Suprapubic skin (tissue), 4 donors: ENCODE results near the gene LRP1-AS. TPM values are rescaled to one million over a fixed set of nuclear protein-coding genes. Genes with fewer than 3 reads are reported as not detected.

Experiments used
- DNase-seq, 2 donors: peaks; one replicate each; pipeline ENCODE4 v3.0.0-alpha.2; 2019; ENCODE audit warnings: low spot score in 2 of 2
- H3K27ac ChIP-seq: fragments of 200-600 bp; sonication (generic); one replicate; pipeline ENCODE4 v1.5.1; 2019
- H3K27me3 ChIP-seq: fragments of 200-600 bp; sonication (generic); one replicate; pipeline ENCODE4 v1.5.1; 2019
- H3K36me3 ChIP-seq: fragments of 200-600 bp; sonication (generic); one replicate; pipeline ENCODE4 v1.5.1; 2019
- H3K4me1 ChIP-seq: fragments of 200-600 bp; sonication (generic); one replicate; pipeline ENCODE4 v1.5.1; 2019
- H3K4me3 ChIP-seq: fragments of 200-600 bp; sonication (generic); one replicate; pipeline ENCODE4 v1.5.1; 2019; ENCODE audit warnings: mild to moderate bottlenecking
- H3K9me3 ChIP-seq: fragments of 200-600 bp; sonication (generic); one replicate; pipeline ENCODE4 v1.5.1; 2019
- CTCF ChIP-seq, 2 donors: fragments of 200-600 bp in 1 of 2; fragments of 450-650 bp in 1 of 2; sonication (generic) in 1 of 2; IDR thresholded peaks; one replicate each; pipeline ENCODE4 v1.5.1; 2016 to 2019; ENCODE audit warnings: antibody characterized with exemption in 2 of 2, mild to moderate bottlenecking in 1 of 2, moderate library complexity in 1 of 2
- EP300 ChIP-seq: sonication (generic); formaldehyde crosslinking; IDR thresholded peaks from one replicate; pipeline ENCODE4 v1.6.1; 2017; ENCODE audit warnings: antibody characterized with exemption
- POLR2A ChIP-seq, 2 donors: fragments of 450-650 bp; IDR thresholded peaks; one replicate each; pipeline ENCODE4 v1.6.1; 2017; ENCODE audit warnings: antibody characterized with exemption in 2 of 2, mild to moderate bottlenecking in 2 of 2, moderate library complexity in 2 of 2
- POLR2AphosphoS5 ChIP-seq, 3 donors: sonication (generic); formaldehyde crosslinking; IDR thresholded peaks; one replicate each; pipeline ENCODE4 v1.6.1; 2017; ENCODE audit warnings: antibody characterized with exemption in 3 of 3
- WGBS: methylation state at CpG from one replicate; pipeline ENCODE4 v1.1.5; 2018; 5-methylcytosine and 5-hydroxymethylcytosine counted together
- total RNA-seq, 4 donors: library from RNA; depleted of rRNA; stranded (reverse); fragments of >200 nt; gene quantifications; one replicate each; pipeline ENCODE4 v1.1.0, GENCODE V29; 2016

LRP1-AS gene
- total RNA-seq, 4 donors from 2014 or later = not detected

- TF ChIP-seq POLR2AphosphoS5 (IDR thresholded peaks at IDR 0.05) = no peak
- no peak for TF ChIP-seq POLR2A (IDR thresholded peaks at IDR 0.05)
- TF ChIP-seq EP300 = no peak
- no peak for TF ChIP-seq CTCF (IDR thresholded peaks at IDR 0.05)
- H3K27me3 ChIP-seq = no peaks in the 10 kb centered on the region
- no peak for DNase-seq
- 91% methylated on average over 4 of the region's 4 CpGs for WGBS
- no peak overlapping the region for H3K27ac ChIP-seq
- H3K36me3 ChIP-seq = peaks cover 79% of the 10 kb centered on the region
- no peaks in the 10 kb centered on the region for H3K9me3 ChIP-seq
- H3K4me1 ChIP-seq = peaks cover 16% of the 10 kb centered on the region
- H3K4me3 ChIP-seq = no peak overlapping the region
Measured at GRCh38 chr12:57160040-57160439, 12.6 kb upstream of the LRP1-AS start.

GRCh38 chr12:57159311-57159710 lies 11.9 kb upstream of the LRP1-AS start:
- WGBS = 77% methylated on average over 4 of the region's 4 CpGs
- no peak for TF ChIP-seq POLR2AphosphoS5 (IDR thresholded peaks at IDR 0.05)
- TF ChIP-seq CTCF (IDR thresholded peaks at IDR 0.05) = no peak
- no peak for TF ChIP-seq EP300
- no peak for TF ChIP-seq POLR2A (IDR thresholded peaks at IDR 0.05)
- Histone ChIP-seq H3K4me1 (peaks cover 17% of the 10 kb centered on the region), H3K27ac (no peak overlapping the region), H3K4me3 (no peak overlapping the region), H3K27me3 (no peaks in the 10 kb centered on the region), H3K9me3 (no peaks in the 10 kb centered on the region), H3K36me3 (peaks cover 85% of the 10 kb centered on the region)
- no peak for DNase-seq

- Histone ChIP-seq H3K27ac (peak overlapping the region; percentile 9), H3K36me3 (peaks cover 80% of the 10 kb centered on the region), H3K4me1 (peaks cover 17% of the 10 kb centered on the region), H3K27me3 (no peaks in the 10 kb centered on the region), H3K4me3 (no peak overlapping the region), H3K9me3 (no peaks in the 10 kb centered on the region)
- TF ChIP-seq EP300 (no peak), CTCF (IDR thresholded peaks at IDR 0.05) (no peak), POLR2AphosphoS5 (IDR thresholded peaks at IDR 0.05) (no peak), POLR2A (IDR thresholded peaks at IDR 0.05) (no peak)
- no peak for DNase-seq
- 60% methylated on average over 4 of the region's 4 CpGs for WGBS
Measured at GRCh38 chr12:57158665-57159064, 11.2 kb upstream of the LRP1-AS start.

GRCh38 chr12:57158186-57158585 lies 10.8 kb upstream of the LRP1-AS start:
- H3K36me3 ChIP-seq = peaks cover 78% of the 10 kb centered on the region
- no peak overlapping the region for H3K4me3 ChIP-seq
- H3K9me3 ChIP-seq = no peaks in the 10 kb centered on the region
- no CpG with 5 or more reads among the region's 16 CpGs for WGBS
- H3K27me3 ChIP-seq = no peaks in the 10 kb centered on the region
- DNase-seq = no peak
- H3K4me1 ChIP-seq = peaks cover 21% of the 10 kb centered on the region
- H3K27ac ChIP-seq = peak overlapping the region; percentile 9
- TF ChIP-seq EP300 (no peak), POLR2A (IDR thresholded peaks at IDR 0.05) (no peak), POLR2AphosphoS5 (IDR thresholded peaks at IDR 0.05) (no peak), CTCF (IDR thresholded peaks at IDR 0.05) (no peak)

- no peak overlapping the region for H3K4me3 ChIP-seq
- H3K27me3 ChIP-seq = no peaks in the 10 kb centered on the region
- H3K27ac ChIP-seq = peak overlapping the region; percentile 9
- H3K36me3 ChIP-seq = peaks cover 73% of the 10 kb centered on the region
- no peaks in the 10 kb centered on the region for H3K9me3 ChIP-seq
- H3K4me1 ChIP-seq = peaks cover 26% of the 10 kb centered on the region
- 70% methylated on average over 5 of the region's 5 CpGs for WGBS
- no peak for TF ChIP-seq POLR2AphosphoS5 (IDR thresholded peaks at IDR 0.05)
- TF ChIP-seq EP300 = no peak
- TF ChIP-seq CTCF (IDR thresholded peaks at IDR 0.05) = no peak
- TF ChIP-seq POLR2A (IDR thresholded peaks at IDR 0.05) = no peak
- DNase-seq = no peak
Measured at GRCh38 chr12:57157588-57158173, 10.3 kb upstream of the LRP1-AS start.
